ENCODE measurements around the gene TRPC1.

The TRPC1 gene

GRCh38 chr3:142844339-142844977 lies 120.6 kb downstream of the TRPC1 start:
- DNase-seq (ENCODE audit: low spot score): peak; percentile 36

- no peak for DNase-seq (ENCODE audit: low spot score)
Measured at GRCh38 chr3:142846779-142847577, 123.1 kb downstream of the TRPC1 start.

- no peak for DNase-seq (ENCODE audit: low spot score)
Measured at GRCh38 chr3:142849148-142849547, 125.3 kb downstream of the TRPC1 start.

DNA sequence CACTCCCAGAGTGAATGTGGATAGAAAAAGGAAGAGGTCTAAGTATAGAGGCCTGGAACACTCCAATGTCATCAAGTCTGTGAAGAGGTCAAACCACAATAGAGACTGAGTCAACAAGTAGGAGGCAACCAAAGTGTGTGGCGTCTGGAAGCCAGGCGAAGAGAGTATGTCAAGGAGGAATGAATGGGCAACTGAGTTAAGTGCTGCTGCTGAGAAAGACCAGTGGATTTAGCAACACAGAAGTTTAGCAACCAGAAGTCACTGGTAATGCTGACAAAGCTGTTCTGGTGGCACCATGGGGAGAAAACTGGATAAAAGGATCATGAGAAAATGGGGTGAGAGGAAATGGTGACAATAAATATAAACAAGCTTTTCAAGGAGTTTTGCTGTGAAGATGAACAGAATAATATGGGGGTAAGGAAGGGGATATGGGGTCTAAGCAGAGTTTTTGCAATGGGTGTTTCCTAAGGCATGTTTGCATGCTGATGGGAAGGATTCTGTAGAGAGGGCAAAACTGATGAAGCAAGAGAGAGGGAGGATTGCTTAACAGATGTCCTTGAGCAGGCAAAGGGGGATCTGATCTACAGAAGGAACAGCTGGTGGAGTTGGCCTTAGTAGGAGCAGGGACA lies 126.7 kb downstream of the TRPC1 start:
- DNase-seq (ENCODE audit: low spot score): no peak

DNA sequence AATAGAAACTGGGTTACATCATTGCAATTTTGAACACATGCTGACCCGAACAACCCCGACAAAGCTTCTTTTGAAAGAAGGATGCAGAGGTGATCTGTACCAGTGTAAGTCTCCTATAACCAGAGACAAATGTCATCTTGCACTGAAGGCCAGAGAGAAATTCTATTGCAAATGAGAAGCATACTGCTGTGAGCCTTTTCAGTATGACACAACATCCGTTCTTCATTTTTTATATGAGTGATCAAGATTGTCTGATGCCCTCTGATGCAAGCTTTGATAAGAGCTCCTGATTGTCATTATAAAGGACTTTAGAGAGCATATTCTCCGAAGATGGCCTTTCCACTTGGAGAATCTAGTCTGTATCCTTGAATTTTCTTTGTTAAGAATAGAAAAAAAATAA lies 128.2 kb downstream of the TRPC1 start:
- DNase-seq (ENCODE audit: low spot score): no peak

- DNase-seq (ENCODE audit: low spot score): peak; percentile 6
Measured at GRCh38 chr3:142853270-142854168, 129.7 kb downstream of the TRPC1 start.

DNA sequence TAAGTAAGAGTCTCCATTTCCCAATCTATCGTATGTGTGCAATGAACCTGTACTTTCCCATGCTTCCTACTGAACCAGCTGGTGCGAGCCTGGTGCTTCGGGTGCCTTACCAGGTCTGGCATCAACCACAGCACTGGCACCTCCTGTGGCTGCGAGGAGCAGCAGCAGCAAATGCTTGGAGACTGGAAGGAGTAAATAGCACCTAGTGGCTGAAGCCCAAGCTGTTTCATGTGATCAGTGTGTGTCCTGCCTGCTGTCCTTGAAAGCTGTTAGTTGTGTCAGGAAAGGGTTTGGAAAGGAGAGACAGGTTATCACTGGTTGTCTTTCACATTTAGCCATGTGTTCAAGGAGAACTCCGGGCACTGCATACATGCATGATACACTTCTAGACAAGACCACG lies 133.2 kb downstream of the TRPC1 start:
- DNase-seq (ENCODE audit: low spot score): peak; percentile 88
